CD4-positive, CD25-positive, alpha-beta regulatory T cell (primary cell): ENCODE data around the gene PPARGC1A. TPM values are rescaled to one million over a fixed set of nuclear protein-coding genes. Genes with fewer than 3 reads are reported as not detected.

Experiments used
- ATAC-seq, 2 donors: fragments of 150-1000 bp; cut with Tn5 transposase; one replicate each; pipeline ENCODE4 v1.10.0; 2021; ENCODE audit warnings: low read depth in 2 of 2, moderate number of reproducible peaks in 2 of 2, moderate library complexity in 1 of 2
- DNase-seq, 3 donors: peaks; one replicate each; pipeline versions ENCODE4 v3.0.0 to v3.0.0-alpha.2; 2012 to 2022; ENCODE audit warnings: mixed read lengths in 1 of 3
- H3K27ac ChIP-seq: one replicate; pipeline ENCODE4 v1.7.0; 2013; ENCODE audit warnings: mild to moderate bottlenecking, low read length; ENCODE audit not compliant: insufficient read depth, poor library complexity, severe bottlenecking
- H3K27me3 ChIP-seq: one replicate; pipeline ENCODE4 v1.7.0; 2013; ENCODE audit warnings: low read length; ENCODE audit not compliant: control insufficient read depth, insufficient read depth
- H3K36me3 ChIP-seq: one replicate; pipeline ENCODE4 v1.7.0; 2013; ENCODE audit warnings: mild to moderate bottlenecking, low read length, moderate library complexity; ENCODE audit not compliant: control insufficient read depth, insufficient read depth
- H3K4me1 ChIP-seq: 2 replicates; pipeline ENCODE4 v1.7.0; 2013; ENCODE audit warnings: mild to moderate bottlenecking, low read length; ENCODE audit not compliant: insufficient read depth, control insufficient read depth, poor library complexity, severe bottlenecking
- H3K4me3 ChIP-seq: one replicate; pipeline ENCODE4 v1.7.0; 2013; ENCODE audit warnings: low read depth, mild to moderate bottlenecking, low read length, moderate library complexity
- H3K9me3 ChIP-seq, 2 experiments: 1 replicate in 1 of 2; 2 replicates in 1 of 2; pipeline ENCODE4 v1.7.0; 2013; ENCODE audit warnings: low read length in 2 of 2, mild to moderate bottlenecking in 1 of 2, moderate library complexity in 1 of 2; ENCODE audit not compliant: control insufficient read depth in 2 of 2
- H3K27ac Mint-ChIP-seq, 3 donors: one replicate each; pipeline ENCODE4 v1.8.0; 2020 to 2022; ENCODE audit warnings: mild to moderate bottlenecking in 3 of 3, mixed read lengths in 3 of 3, moderate library complexity in 2 of 3
- H3K27me3 Mint-ChIP-seq: one replicate; pipeline ENCODE4 v1.8.0; 2022; ENCODE audit warnings: mild to moderate bottlenecking, mixed read lengths
- H3K36me3 Mint-ChIP-seq: one replicate; pipeline ENCODE4 v1.8.0; 2020; ENCODE audit warnings: mixed read lengths
- H3K4me1 Mint-ChIP-seq, 4 donors: one replicate each; pipeline ENCODE4 v1.8.0; 2020 to 2022; ENCODE audit warnings: mixed read lengths in 4 of 4, mild to moderate bottlenecking in 1 of 4
- H3K4me3 Mint-ChIP-seq, 4 donors: one replicate each; pipeline ENCODE4 v1.8.0; 2020 to 2022; ENCODE audit warnings: mild to moderate bottlenecking in 4 of 4, mixed read lengths in 4 of 4, moderate library complexity in 3 of 4
- H3K9me3 Mint-ChIP-seq, 7 donors: one replicate each; pipeline ENCODE4 v1.8.0; 2020 to 2022; ENCODE audit warnings: mixed read lengths in 7 of 7, mild to moderate bottlenecking in 3 of 7, moderate library complexity in 2 of 7
- polyA plus RNA-seq, 4 donors: library from polyadenylated mRNA; unstranded; fragments of 300-500 nt; fragmentation: Illumina TruSeq; gene quantifications; one replicate each; pipeline ENCODE4 v1.2.3, GENCODE V29; 2021
- total RNA-seq: library from RNA; stranded (reverse); gene quantifications from one replicate; pipeline ENCODE4 v1.2.3, GENCODE V29; 2022

PPARGC1A gene
- total and polyA plus RNA-seq, 5 donors from 2014 or later: not detected

DNA sequence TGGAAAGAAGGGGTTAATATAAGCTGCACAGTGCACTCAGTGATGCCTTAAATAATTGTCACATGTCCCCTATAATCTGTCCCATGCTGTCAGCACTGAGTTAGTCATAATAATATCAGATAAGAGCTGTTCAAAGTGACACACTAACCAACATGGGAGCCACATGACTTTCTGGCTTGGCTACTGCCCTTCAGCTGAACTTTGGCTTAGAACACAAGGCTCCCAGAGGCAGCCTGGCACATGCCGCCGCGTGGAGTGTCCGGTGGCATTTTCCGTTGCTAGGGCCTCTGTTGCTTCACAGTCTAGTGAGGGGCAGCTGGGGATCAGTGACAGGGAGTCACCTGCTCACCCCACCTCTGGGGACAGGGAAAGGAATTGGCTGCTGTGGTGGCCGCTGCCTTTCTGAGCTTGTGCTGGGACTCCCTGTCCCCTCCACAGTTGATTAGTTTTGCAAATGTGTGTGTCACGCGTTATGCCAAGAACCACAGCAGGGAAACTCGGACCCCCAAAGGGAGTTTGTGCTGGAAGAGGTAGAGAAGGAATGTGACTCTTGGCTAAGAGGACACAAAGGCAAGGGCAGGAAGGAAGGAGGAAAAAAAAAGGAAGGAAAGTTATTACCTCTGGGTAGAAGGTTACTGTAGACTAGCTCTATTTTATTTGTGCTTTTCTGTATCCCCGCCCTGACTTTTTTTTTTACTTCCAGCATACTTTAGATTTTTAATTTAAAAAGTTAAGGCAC lies 41.1 kb upstream of the PPARGC1A start:
- Mint-ChIP-seq H3K9me3 (peaks cover 0 to 8% (median 4%) of the 10 kb centered on the region in 7 donors), H3K27me3 (no peaks in the 10 kb centered on the region), H3K4me3 (no peak overlapping the region), H3K36me3 (no peaks in the 10 kb centered on the region), H3K27ac (no peak overlapping the region), H3K4me1 (no peaks in the 10 kb centered on the region)
- Histone ChIP-seq H3K27ac (no peak overlapping the region), H3K4me3 (no peak overlapping the region), H3K36me3 (no peaks in the 10 kb centered on the region), H3K27me3 (no peaks in the 10 kb centered on the region), H3K9me3 (no peaks in the 10 kb centered on the region), H3K4me1 (no peaks in the 10 kb centered on the region)
- DNase-seq (no peak), ATAC-seq (no peak)

DNA sequence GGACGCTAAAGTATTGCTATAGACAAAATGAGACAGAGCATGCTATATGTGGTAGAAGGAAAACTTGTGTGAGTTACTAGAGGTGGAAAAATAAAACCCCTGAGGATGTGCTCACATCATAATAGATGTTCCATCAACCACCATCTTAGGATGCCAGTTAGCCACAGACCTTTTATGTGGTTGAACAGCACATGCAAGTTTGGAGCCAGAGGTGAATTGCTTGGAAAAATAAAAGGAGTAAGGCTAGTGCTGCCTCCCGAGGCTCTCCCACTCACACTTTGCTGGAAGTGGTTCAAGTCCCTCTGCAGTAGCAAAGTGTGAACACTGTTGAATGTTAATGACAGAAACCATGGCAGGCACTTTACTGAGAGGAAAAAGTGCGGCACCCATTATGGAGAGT lies 39.4 kb upstream of the PPARGC1A start:
- Mint-ChIP-seq H3K27ac (no peak overlapping the region), H3K9me3 (peaks cover 0 to 8% (median 4%) of the 10 kb centered on the region in 7 donors), H3K27me3 (no peaks in the 10 kb centered on the region)

DNA sequence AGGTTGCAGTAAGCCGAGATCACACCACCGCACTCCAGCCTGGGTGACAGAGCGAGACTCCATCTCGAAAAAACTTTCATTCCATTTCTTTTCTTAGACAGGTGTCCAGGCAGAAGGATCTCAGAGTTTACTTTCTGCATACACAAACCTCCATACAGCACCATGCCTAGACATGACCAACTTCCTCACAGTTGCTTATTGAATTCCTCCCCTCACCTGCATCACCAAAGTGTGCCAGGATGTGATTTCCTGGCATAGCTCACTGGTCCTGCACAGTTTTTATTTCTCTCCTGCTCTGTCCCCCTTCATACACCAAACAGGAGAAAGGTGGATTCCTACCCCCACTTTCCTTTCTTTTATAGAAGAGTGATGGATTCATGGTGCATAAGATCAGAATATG lies 34.7 kb upstream of the PPARGC1A start:
- Histone ChIP-seq H3K27me3 (no peaks in the 10 kb centered on the region), H3K4me3 (no peak overlapping the region), H3K4me1 (no peaks in the 10 kb centered on the region), H3K36me3 (no peaks in the 10 kb centered on the region), H3K9me3 (no peaks in the 10 kb centered on the region), H3K27ac (no peak overlapping the region)
- Mint-ChIP-seq H3K4me1 (no peaks in the 10 kb centered on the region), H3K27me3 (no peaks in the 10 kb centered on the region), H3K9me3 (peaks cover 3 to 5% (median 4%) of the 10 kb centered on the region in 7 donors), H3K4me3 (no peak overlapping the region), H3K27ac (no peak overlapping the region), H3K36me3 (no peaks in the 10 kb centered on the region)
- DNase-seq (no peak), ATAC-seq (no peak)

More for the DNA sequence above, 39.4 kb upstream of the PPARGC1A start:
- no peaks in the 10 kb centered on the region for H3K36me3 ChIP-seq
- no peak for DNase-seq
- H3K27ac ChIP-seq: no peak overlapping the region
- no peaks in the 10 kb centered on the region for H3K4me1 Mint-ChIP-seq
- no peaks in the 10 kb centered on the region for H3K27me3 ChIP-seq
- ATAC-seq: no peak
- H3K4me1 ChIP-seq: no peaks in the 10 kb centered on the region
- no peak overlapping the region for H3K4me3 Mint-ChIP-seq
- H3K9me3 ChIP-seq: no peaks in the 10 kb centered on the region
- no peaks in the 10 kb centered on the region for H3K36me3 Mint-ChIP-seq
- H3K4me3 ChIP-seq: no peak overlapping the region

DNA sequence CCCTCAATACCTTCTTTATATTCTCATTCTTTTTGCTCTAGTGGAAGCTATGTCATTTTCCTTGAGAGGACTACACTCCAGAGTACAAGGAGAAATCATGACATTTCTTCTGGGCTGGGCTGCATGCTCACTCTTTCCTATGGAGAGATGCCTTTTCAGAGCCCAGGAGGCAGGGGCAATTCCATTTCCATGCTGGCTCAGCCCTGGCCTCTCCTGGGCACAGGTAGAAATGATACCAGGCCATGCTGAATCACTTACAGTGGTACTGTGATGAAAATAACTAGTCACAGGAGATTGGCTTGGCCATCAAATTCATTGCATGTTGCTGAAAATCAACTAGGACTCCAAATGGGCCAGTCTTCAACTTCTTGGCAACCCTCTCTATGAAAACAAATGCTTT lies 34.0 kb upstream of the PPARGC1A start:
- Histone ChIP-seq H3K9me3 (no peaks in the 10 kb centered on the region), H3K27me3 (no peaks in the 10 kb centered on the region), H3K36me3 (no peaks in the 10 kb centered on the region), H3K27ac (no peak overlapping the region), H3K4me3 (no peak overlapping the region), H3K4me1 (no peaks in the 10 kb centered on the region)
- Mint-ChIP-seq H3K4me1 (no peaks in the 10 kb centered on the region), H3K27ac (no peak overlapping the region), H3K36me3 (no peaks in the 10 kb centered on the region), H3K27me3 (no peaks in the 10 kb centered on the region), H3K9me3 (peaks cover 2 to 5% (median 4%) of the 10 kb centered on the region in 7 donors), H3K4me3 (no peak overlapping the region)
- DNase-seq (no peak), ATAC-seq (no peak)

DNA sequence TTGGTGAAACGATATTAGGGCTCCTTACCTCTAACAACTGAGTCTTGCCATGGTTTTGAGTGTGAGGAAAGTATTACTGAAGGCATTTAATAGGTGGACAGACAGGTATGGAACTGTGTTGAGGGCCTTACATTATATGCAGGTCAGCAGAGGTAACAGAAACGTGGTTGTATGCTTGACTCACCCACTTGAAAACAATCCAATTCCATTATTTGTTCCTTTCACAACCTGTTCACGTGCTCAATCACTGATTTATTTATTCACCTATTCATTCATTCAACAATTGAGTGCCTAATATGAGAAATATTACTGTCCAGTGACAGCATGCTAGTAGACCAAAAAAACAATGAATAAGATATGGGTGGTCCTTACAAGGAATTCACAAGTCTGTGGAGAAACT lies 33.3 kb upstream of the PPARGC1A start:
- Histone ChIP-seq H3K4me1 (no peaks in the 10 kb centered on the region), H3K27me3 (no peaks in the 10 kb centered on the region), H3K9me3 (no peaks in the 10 kb centered on the region), H3K36me3 (no peaks in the 10 kb centered on the region), H3K27ac (no peak overlapping the region), H3K4me3 (no peak overlapping the region)
- no peak for ATAC-seq
- Mint-ChIP-seq H3K27me3 (no peaks in the 10 kb centered on the region), H3K4me3 (no peak overlapping the region), H3K27ac (no peak overlapping the region), H3K36me3 (no peaks in the 10 kb centered on the region), H3K9me3 (peaks cover 2 to 7% (median 4%) of the 10 kb centered on the region in 7 donors), H3K4me1 (no peaks in the 10 kb centered on the region)
- DNase-seq: no peak

DNA sequence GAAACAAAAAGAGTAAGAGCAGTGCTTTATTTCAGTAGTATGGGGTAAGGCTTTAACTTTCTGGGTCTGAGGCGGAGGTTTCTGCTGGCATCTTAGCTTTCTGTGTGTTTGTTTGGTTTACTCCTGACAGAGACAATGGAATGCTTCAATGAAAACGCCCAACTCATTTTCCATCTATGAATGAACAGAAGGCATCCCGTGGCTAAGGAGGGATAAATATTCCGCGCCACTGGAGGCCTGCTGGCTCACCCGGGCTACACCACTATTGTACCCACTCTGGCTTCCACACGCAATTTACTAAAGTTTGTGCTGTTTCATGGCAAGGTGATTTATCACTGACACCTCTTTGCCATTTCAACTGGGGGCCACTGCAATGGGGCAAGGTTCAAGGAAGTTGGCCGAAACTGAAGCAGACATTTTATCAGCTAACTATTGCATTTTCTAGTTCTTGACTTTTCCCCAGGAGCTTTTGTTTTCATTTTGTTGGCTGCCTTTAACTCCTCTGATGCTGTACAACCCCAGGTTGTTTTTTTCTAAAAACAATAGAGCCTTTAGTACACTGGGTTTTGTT lies 32.8 kb upstream of the PPARGC1A start:
- Histone ChIP-seq H3K27me3 (no peaks in the 10 kb centered on the region), H3K9me3 (no peaks in the 10 kb centered on the region), H3K4me3 (no peak overlapping the region), H3K4me1 (no peaks in the 10 kb centered on the region), H3K36me3 (no peaks in the 10 kb centered on the region), H3K27ac (no peak overlapping the region)
- Mint-ChIP-seq H3K9me3 (peaks cover 2 to 7% (median 4%) of the 10 kb centered on the region in 7 donors), H3K4me1 (no peaks in the 10 kb centered on the region), H3K27me3 (no peaks in the 10 kb centered on the region), H3K4me3 (no peak overlapping the region), H3K36me3 (no peaks in the 10 kb centered on the region), H3K27ac (no peak overlapping the region)
- DNase-seq: no peak
- no peak for ATAC-seq

DNA sequence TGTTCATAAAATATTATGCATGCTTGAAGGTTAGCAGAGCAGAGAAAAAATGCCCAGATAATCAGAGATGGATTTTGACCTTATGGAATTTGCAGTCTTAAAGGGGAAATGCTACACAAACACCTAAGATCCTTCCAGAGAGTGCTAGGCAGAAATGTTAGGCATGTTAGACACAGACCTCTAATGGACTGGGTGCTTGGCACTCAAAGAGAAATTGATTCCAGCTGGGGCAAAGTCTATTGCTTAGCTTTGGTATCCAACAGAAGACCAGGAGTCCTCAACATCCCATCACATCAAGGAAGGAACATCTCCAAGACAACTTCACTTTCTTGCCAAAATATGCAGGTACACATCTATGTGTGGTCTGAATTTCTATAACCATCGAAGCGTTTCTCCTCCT lies 32.2 kb upstream of the PPARGC1A start:
- no peaks in the 10 kb centered on the region for H3K4me1 Mint-ChIP-seq
- no peak overlapping the region for H3K27ac ChIP-seq
- no peaks in the 10 kb centered on the region for H3K36me3 ChIP-seq
- no peak overlapping the region for H3K4me3 Mint-ChIP-seq
- DNase-seq (no peak), ATAC-seq (no peak)
- no peaks in the 10 kb centered on the region for H3K27me3 Mint-ChIP-seq
- H3K36me3 Mint-ChIP-seq: no peaks in the 10 kb centered on the region
- no peaks in the 10 kb centered on the region for H3K27me3 ChIP-seq
- H3K27ac Mint-ChIP-seq: no peak overlapping the region
- no peaks in the 10 kb centered on the region for H3K9me3 ChIP-seq
- H3K4me3 ChIP-seq: no peak overlapping the region
- H3K4me1 ChIP-seq: no peaks in the 10 kb centered on the region
- peaks cover 2 to 7% (median 4%) of the 10 kb centered on the region in 7 donors for H3K9me3 Mint-ChIP-seq

DNA sequence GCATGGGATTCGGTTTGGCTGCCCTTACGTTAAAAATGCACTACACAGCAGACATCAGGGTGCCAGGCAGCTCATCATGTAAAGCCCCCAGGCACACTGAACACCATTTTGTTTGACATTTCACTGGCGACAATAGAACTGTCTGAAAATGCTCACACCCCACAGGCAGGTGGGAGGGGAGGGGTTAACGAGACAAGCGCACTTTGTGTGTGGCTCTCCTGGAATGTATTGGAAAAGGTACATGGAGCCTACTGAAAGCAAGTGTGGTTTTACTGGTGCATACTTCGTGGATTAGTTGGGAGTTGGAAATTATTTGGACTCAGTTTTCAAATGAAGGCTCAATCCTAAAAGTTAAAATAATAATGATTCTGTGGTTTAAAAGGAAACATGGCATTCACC lies 31.6 kb upstream of the PPARGC1A start:
- Histone ChIP-seq H3K9me3 (no peaks in the 10 kb centered on the region), H3K27ac (no peak overlapping the region), H3K4me1 (no peaks in the 10 kb centered on the region), H3K27me3 (no peaks in the 10 kb centered on the region), H3K4me3 (no peak overlapping the region), H3K36me3 (no peaks in the 10 kb centered on the region)
- no peaks in the 10 kb centered on the region for H3K27me3 Mint-ChIP-seq
- no peak overlapping the region for H3K27ac Mint-ChIP-seq
- no peaks in the 10 kb centered on the region for H3K4me1 Mint-ChIP-seq
- no peak overlapping the region for H3K4me3 Mint-ChIP-seq
- DNase-seq (no peak), ATAC-seq (no peak)
- peaks cover under 1 to 7% (median 3%) of the 10 kb centered on the region in 7 donors for H3K9me3 Mint-ChIP-seq
- H3K36me3 Mint-ChIP-seq: no peaks in the 10 kb centered on the region
